ENCODE measurements around the gene CCDC178. TPM values are rescaled to one million over a fixed set of nuclear protein-coding genes. Genes with fewer than 3 reads are reported as not detected.
"Not testable (repeated sequence)": the region's sequence is repeated elsewhere in the genome, so short reads cannot be mapped to it uniquely, and the experiment has no call there.

The CCDC178 gene
- total and polyA plus RNA-seq, 2 donors, result 0.24 to 1.3 TPM

DNA sequence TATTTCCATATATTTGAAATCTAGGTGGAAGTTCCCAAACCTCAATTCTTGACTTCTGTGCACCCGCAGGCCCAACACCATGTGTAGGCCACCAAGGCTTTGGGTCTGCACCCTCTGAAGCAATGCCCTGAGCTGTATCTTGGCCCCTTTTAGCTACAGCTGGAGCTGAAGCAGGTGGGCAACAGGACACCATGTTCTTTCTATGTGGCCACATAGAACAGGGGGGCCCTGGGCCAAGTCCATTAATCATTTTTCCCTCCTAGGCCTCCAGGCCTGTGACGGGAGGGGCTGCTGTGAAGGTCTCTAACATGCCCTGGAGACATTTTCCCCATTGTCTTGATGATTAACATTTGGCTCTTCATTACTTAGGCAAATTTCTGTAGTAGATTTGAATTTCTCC, 488.2 kb downstream of the CCDC178 start:
- H3K27me3 ChIP-seq (ENCODE audit: control insufficient read depth in 2 of 2, insufficient read depth in 1 of 2, low read length in 1 of 2); H3K36me3 ChIP-seq (ENCODE audit: control insufficient read depth in 2 of 2, insufficient read depth in 2 of 2, low read length in 1 of 2); H3K9me3 ChIP-seq (ENCODE audit: control insufficient read depth in 2 of 2, insufficient read depth in 1 of 2, low read length in 1 of 2); DNase-seq (ENCODE audit: low read depth in 6 of 9, low spot score in 9 of 9); H3K27ac ChIP-seq (ENCODE audit: low read depth in 1 of 2, low read length in 1 of 2); H3K4me3 ChIP-seq (ENCODE audit: low read length in 2 of 2); H3K4me1 ChIP-seq (ENCODE audit: control insufficient read depth in 2 of 2, insufficient read depth in 2 of 2, low read length in 2 of 2): not testable (repeated sequence)
- WGBS, result 98% methylated on average over 2 of the region's 2 CpGs

GRCh38 chr18:32937597-32937996, 502.9 kb downstream of the CCDC178 start:
- no peaks in the 10 kb centered on the region for H3K27me3 ChIP-seq (ENCODE audit: control insufficient read depth in 2 of 2, insufficient read depth in 1 of 2, low read length in 1 of 2)
- no peaks in the 10 kb centered on the region for H3K36me3 ChIP-seq (ENCODE audit: control insufficient read depth in 2 of 2, insufficient read depth in 2 of 2, low read length in 1 of 2)
- H3K9me3 ChIP-seq (ENCODE audit: control insufficient read depth in 2 of 2, insufficient read depth in 1 of 2, low read length in 1 of 2), result no peaks in the 10 kb centered on the region
- H3K4me1 ChIP-seq (ENCODE audit: control insufficient read depth in 2 of 2, insufficient read depth in 2 of 2, low read length in 2 of 2), result no peaks in the 10 kb centered on the region
- 76% methylated on average over 5 of the region's 5 CpGs for WGBS
- H3K27ac ChIP-seq (ENCODE audit: low read depth in 1 of 2, low read length in 1 of 2), result no peak overlapping the region
- no peak overlapping the region for H3K4me3 ChIP-seq (ENCODE audit: low read length in 2 of 2)
- DNase-seq (ENCODE audit: low read depth in 6 of 9, low spot score in 9 of 9), result no peak

DNA sequence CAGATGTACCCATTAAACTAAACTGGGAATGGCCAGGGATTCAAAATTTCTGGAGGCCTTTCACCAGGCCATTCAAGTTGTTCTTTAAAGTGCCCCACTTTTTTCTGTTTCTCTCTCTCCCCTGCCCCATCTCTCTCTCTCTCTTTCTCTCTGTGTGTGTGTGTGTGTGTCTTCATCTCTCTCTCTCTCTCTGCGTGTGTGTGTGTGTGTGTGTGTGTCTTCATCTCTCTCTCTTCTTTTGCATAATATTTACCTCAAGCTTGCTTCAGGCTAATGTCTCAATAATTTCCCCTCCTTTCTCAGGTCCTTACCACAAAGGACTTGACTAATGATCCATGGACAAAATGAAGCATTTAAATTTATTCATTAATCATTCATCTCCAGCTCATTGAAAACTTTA, 503.5 kb downstream of the CCDC178 start:
- H3K4me3 ChIP-seq (ENCODE audit: low read length in 2 of 2), result no peak overlapping the region
- H3K27me3 ChIP-seq (ENCODE audit: control insufficient read depth in 2 of 2, insufficient read depth in 1 of 2, low read length in 1 of 2), result no peaks in the 10 kb centered on the region
- DNase-seq (ENCODE audit: low read depth in 6 of 9, low spot score in 9 of 9), result no peak
- no peaks in the 10 kb centered on the region for H3K36me3 ChIP-seq (ENCODE audit: control insufficient read depth in 2 of 2, insufficient read depth in 2 of 2, low read length in 1 of 2)
- no peak overlapping the region for H3K27ac ChIP-seq (ENCODE audit: low read depth in 1 of 2, low read length in 1 of 2)
- H3K4me1 ChIP-seq (ENCODE audit: control insufficient read depth in 2 of 2, insufficient read depth in 2 of 2, low read length in 2 of 2), result no peaks in the 10 kb centered on the region
- WGBS, result 88% methylated on average over 1 of the region's 1 CpG
- no peaks in the 10 kb centered on the region for H3K9me3 ChIP-seq (ENCODE audit: control insufficient read depth in 2 of 2, insufficient read depth in 1 of 2, low read length in 1 of 2)

DNA sequence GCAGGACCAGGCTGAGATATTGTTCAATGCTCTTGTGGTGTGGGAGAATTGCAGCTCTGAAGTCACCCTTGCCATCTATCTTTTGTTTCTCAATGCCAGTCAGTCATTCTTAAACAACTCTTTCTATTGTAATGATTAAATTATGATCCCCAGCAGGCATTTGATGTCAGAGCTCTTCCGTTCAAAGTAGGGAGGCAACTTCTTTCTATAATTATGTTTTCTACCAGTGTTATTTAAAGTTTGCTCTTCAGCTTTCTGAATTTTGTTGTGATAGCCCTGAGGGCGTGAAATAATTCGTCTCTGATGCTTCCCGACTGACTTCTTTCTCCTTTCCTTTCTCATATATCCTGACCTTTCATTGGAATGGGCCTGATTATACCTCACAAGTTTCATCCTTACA, 506.3 kb downstream of the CCDC178 start:
- Histone ChIP-seq H3K4me1 (ENCODE audit: control insufficient read depth in 2 of 2, insufficient read depth in 2 of 2, low read length in 2 of 2) (no peaks in the 10 kb centered on the region), H3K27ac (ENCODE audit: low read depth in 1 of 2, low read length in 1 of 2) (no peak overlapping the region), H3K4me3 (ENCODE audit: low read length in 2 of 2) (no peak overlapping the region), H3K9me3 (ENCODE audit: control insufficient read depth in 2 of 2, insufficient read depth in 1 of 2, low read length in 1 of 2) (no peaks in the 10 kb centered on the region), H3K36me3 (ENCODE audit: control insufficient read depth in 2 of 2, insufficient read depth in 2 of 2, low read length in 1 of 2) (no peaks in the 10 kb centered on the region), H3K27me3 (ENCODE audit: control insufficient read depth in 2 of 2, insufficient read depth in 1 of 2, low read length in 1 of 2) (no peaks in the 10 kb centered on the region)
- WGBS, result 94% methylated on average over 4 of the region's 4 CpGs
- DNase-seq (ENCODE audit: low read depth in 6 of 9, low spot score in 9 of 9), result no peak

DNA sequence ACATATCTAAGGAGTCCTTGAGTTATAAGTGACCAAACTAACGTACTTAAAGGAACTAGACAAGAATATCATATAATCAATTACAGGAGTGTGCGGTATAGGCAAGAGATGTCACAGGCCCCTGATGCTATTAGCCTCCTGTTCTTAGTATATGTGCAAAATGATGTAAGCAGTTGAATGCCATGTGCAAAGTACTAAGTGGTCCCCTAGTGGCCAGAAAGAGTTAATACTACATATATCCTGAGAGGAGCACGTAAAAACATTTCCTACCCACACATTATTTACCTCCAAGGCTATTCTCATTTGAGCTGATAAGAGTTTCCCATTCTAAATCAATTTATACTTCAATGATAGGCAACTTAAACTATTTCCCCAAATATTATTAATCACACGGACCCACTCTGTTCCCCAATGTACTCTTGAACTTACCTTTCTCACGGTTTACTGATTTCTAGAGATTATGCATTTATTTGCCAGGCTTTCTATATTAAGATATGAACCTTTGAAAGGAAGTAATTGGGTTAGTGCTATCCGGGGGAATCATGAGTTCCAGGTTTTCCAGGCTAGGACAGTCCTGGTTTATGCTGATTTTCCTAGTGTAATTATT, 509.7 kb downstream of the CCDC178 start:
- DNase-seq (ENCODE audit: low read depth in 6 of 9, low spot score in 9 of 9), result no peak
- H3K9me3 ChIP-seq (ENCODE audit: control insufficient read depth in 2 of 2, insufficient read depth in 1 of 2, low read length in 1 of 2), result no peaks in the 10 kb centered on the region
- WGBS, result 48% methylated on average over 6 of the region's 6 CpGs
- no peak overlapping the region for H3K4me3 ChIP-seq (ENCODE audit: low read length in 2 of 2)
- H3K4me1 ChIP-seq (ENCODE audit: control insufficient read depth in 2 of 2, insufficient read depth in 2 of 2, low read length in 2 of 2), result no peaks in the 10 kb centered on the region
- H3K27ac ChIP-seq (ENCODE audit: low read depth in 1 of 2, low read length in 1 of 2), result no peak overlapping the region
- H3K27me3 ChIP-seq (ENCODE audit: control insufficient read depth in 2 of 2, insufficient read depth in 1 of 2, low read length in 1 of 2), result no peaks in the 10 kb centered on the region
- H3K36me3 ChIP-seq (ENCODE audit: control insufficient read depth in 2 of 2, insufficient read depth in 2 of 2, low read length in 1 of 2), result no peaks in the 10 kb centered on the region

- no peaks in the 10 kb centered on the region for H3K36me3 ChIP-seq (ENCODE audit: control insufficient read depth in 2 of 2, insufficient read depth in 2 of 2, low read length in 1 of 2)
- WGBS, result 86% methylated on average over 6 of the region's 6 CpGs
- H3K27me3 ChIP-seq (ENCODE audit: control insufficient read depth in 2 of 2, insufficient read depth in 1 of 2, low read length in 1 of 2), result no peaks in the 10 kb centered on the region
- H3K27ac ChIP-seq (ENCODE audit: low read depth in 1 of 2, low read length in 1 of 2), result no peak overlapping the region
- no peaks in the 10 kb centered on the region for H3K9me3 ChIP-seq (ENCODE audit: control insufficient read depth in 2 of 2, insufficient read depth in 1 of 2, low read length in 1 of 2)
- H3K4me3 ChIP-seq (ENCODE audit: low read length in 2 of 2), result no peak overlapping the region
- no peaks in the 10 kb centered on the region for H3K4me1 ChIP-seq (ENCODE audit: control insufficient read depth in 2 of 2, insufficient read depth in 2 of 2, low read length in 2 of 2)
- no peak for DNase-seq (ENCODE audit: low read depth in 6 of 9, low spot score in 9 of 9)
These were observed 511.3 kb downstream of the CCDC178 start for GRCh38 chr18:32929213-32929612.

DNA sequence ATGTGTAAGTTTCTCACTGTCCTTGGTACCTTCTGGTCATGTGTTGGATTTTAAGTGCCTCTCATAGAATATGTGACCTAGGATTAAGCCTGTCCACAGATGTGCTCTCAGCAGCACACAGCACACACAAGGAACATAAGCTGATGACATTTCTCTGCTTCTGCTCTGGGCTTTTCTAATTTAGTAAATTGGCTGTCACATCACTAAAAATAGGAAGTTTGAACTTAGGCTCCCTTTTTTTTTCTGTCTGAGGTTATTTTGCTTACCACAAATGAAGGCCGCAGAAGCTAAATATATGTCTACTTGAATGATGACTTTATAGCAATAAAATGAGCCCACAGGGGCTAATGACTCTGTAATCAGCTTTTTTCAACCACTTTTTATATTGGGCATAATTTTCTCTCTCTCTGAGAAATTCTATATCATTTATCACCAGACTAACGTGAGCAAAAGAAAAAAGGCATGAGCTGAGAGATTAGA, 517.5 kb downstream of the CCDC178 start:
- DNase-seq (ENCODE audit: low read depth in 6 of 9, low spot score in 9 of 9), result no peak
- Histone ChIP-seq H3K9me3 (ENCODE audit: control insufficient read depth in 2 of 2, insufficient read depth in 1 of 2, low read length in 1 of 2) (no peaks in the 10 kb centered on the region), H3K27ac (ENCODE audit: low read depth in 1 of 2, low read length in 1 of 2) (no peak overlapping the region), H3K36me3 (ENCODE audit: control insufficient read depth in 2 of 2, insufficient read depth in 2 of 2, low read length in 1 of 2) (no peaks in the 10 kb centered on the region), H3K27me3 (ENCODE audit: control insufficient read depth in 2 of 2, insufficient read depth in 1 of 2, low read length in 1 of 2) (no peaks in the 10 kb centered on the region), H3K4me3 (ENCODE audit: low read length in 2 of 2) (no peak overlapping the region), H3K4me1 (ENCODE audit: control insufficient read depth in 2 of 2, insufficient read depth in 2 of 2, low read length in 2 of 2) (no peaks in the 10 kb centered on the region)
- 14% methylated on average over 2 of the region's 2 CpGs for WGBS

GRCh38 chr18:32920796-32921787, 519.4 kb downstream of the CCDC178 start:
- no peak overlapping the region for H3K27ac ChIP-seq (ENCODE audit: low read depth in 1 of 2, low read length in 1 of 2)
- 85% methylated on average over 8 of the region's 8 CpGs for WGBS

DNA sequence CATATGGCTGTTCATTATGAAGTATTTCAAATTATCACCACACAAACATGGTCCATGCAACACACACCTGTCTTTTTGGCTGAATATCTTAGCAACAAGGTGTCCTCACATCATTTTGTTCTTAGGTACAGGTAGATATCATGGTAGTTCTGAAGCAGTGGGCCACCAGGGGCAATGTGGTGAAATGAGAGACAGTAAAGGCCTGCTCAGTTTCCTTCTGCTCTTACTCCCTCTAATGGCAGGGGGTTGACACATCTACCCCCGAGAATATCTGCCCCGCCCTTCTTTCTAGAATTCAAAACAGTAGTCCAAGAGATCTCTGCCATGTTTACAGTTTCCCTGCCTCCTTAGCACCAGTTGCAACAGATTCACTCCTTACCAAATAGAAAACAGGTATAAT, 520.7 kb downstream of the CCDC178 start:
- H3K4me1 ChIP-seq (ENCODE audit: control insufficient read depth in 2 of 2, insufficient read depth in 2 of 2, low read length in 2 of 2), result no peaks in the 10 kb centered on the region
- H3K27ac ChIP-seq (ENCODE audit: low read depth in 1 of 2, low read length in 1 of 2), result no peak overlapping the region
- no peaks in the 10 kb centered on the region for H3K9me3 ChIP-seq (ENCODE audit: control insufficient read depth in 2 of 2, insufficient read depth in 1 of 2, low read length in 1 of 2)
- 20% methylated on average over 2 of the region's 2 CpGs for WGBS
- peak in 2 of 9 donors; percentile 3 to 11 for DNase-seq (ENCODE audit: low read depth in 6 of 9, low spot score in 9 of 9)
- H3K36me3 ChIP-seq (ENCODE audit: control insufficient read depth in 2 of 2, insufficient read depth in 2 of 2, low read length in 1 of 2), result no peaks in the 10 kb centered on the region
- no peak overlapping the region for H3K4me3 ChIP-seq (ENCODE audit: low read length in 2 of 2)
- H3K27me3 ChIP-seq (ENCODE audit: control insufficient read depth in 2 of 2, insufficient read depth in 1 of 2, low read length in 1 of 2), result no peaks in the 10 kb centered on the region

More at GRCh38 chr18:32920796-32921787, 519.4 kb downstream of the CCDC178 start:
- DNase-seq (ENCODE audit: low read depth in 6 of 9, low spot score in 9 of 9), result no peak
- Histone ChIP-seq H3K27me3 (ENCODE audit: control insufficient read depth in 2 of 2, insufficient read depth in 1 of 2, low read length in 1 of 2) (no peaks in the 10 kb centered on the region), H3K4me1 (ENCODE audit: control insufficient read depth in 2 of 2, insufficient read depth in 2 of 2, low read length in 2 of 2) (no peaks in the 10 kb centered on the region), H3K9me3 (ENCODE audit: control insufficient read depth in 2 of 2, insufficient read depth in 1 of 2, low read length in 1 of 2) (no peaks in the 10 kb centered on the region), H3K4me3 (ENCODE audit: low read length in 2 of 2) (no peak overlapping the region), H3K36me3 (ENCODE audit: control insufficient read depth in 2 of 2, insufficient read depth in 2 of 2, low read length in 1 of 2) (no peaks in the 10 kb centered on the region)

All from thymus (tissue), 11 donors.